ENCODE measurements around the gene OR5H2.
"Not testable (repeated sequence)": the region's sequence is repeated elsewhere in the genome, so short reads cannot be mapped to it uniquely, and the experiment has no call there.

Gene OR5H2

DNA sequence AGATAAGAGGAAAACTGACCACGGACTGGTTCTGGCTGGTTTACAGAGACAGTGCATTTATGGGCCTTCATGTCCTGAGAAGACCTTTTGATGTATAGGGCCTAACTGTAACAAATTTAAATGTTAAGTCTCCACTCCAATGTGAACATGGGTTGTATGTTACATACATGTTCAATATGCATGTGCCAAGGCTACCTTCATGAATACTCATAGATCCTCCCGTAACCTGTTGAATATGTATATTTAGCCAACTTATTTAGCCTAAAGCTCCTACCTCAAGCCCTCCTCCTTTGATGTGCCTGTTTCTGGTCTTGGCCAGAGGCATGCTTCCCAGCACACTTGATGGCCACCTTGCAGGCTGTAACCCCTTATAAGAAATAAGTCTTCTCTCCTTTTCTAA, at the start of gene OR5H2:
Gene OR5H2, plus strand, starts transcription at position 301 of the 400 bp plus-strand sequence. CDS start 398 bp downstream, outside the sequence.
- no peak for DNase-seq

DNA sequence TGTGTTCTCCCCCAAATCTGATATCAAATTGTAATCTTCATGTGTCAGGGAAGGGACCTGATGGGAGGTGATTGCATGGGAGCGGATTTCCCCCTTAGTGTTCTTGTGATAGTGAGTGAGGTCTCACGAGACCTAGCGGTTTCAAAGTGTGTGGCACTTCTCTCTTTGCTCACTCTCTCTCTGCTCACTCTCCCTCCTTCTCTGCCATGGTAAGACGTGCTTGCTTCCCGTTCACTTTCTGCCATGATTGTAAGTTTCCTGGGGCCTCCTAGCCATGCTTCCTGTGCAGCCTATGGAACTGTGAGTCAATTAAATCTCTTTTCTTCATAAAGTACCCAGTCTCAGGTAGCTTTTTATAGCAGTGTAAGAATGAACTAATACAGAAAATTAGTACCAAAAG, 48.8 kb upstream of the OR5H2 start:
- DNase-seq: no peak

DNA sequence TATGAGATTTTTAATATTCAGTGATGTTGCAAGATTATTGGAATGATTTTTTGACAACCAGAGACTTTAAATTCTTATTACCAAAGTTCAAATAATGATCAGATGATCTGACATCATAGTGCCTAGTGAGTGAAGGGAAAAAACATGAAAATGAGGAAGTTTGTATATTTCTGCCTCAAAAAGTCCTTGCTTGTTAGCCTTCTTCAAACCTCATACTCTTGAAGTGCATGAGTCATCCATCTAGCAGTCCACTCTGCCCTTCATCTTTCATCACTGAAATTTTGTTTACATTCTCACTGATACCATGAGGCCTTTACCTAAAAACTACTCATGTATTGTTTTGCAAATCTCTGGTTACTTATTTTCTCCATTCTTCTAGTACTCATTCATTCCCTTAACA, 42.2 kb upstream of the OR5H2 start:
- DNase-seq: no peak

DNA sequence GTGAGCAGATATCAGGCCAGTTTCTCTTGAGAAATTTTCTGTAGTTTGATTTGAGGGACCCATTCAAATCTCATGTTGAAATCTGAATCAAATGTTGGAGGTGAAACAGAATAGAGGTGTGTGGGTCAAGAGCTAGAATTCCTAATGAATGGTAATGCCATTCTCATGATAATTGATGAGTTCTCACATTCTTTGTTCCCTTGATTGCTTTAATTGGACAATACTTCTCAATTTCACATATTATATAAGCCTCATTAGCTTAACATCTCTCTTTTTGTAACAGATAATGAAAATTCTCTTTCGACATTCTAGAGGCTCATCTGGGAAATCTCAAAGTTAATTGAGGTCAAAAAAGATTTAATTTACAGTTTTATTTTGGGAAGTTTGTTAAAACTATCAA, 40.1 kb upstream of the OR5H2 start:
- no peak for DNase-seq

DNA sequence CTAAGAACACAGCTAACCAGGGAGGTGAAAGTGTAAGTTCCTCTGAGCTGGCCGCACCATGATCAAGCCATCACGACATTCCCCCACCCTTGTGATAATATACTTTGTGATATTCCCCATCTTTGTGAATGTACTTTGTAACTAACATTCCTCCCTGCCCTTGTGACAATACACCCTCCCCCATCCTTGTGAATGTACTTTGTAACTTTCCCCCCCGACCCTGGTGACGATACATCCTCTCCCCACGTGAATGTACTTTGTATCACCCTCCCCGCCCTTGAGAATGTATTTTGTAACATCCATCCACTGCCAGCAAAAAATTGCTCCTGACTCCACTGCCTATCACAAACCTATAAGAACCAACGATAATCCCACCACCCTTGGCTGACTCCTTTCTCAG, 38.5 kb upstream of the OR5H2 start:
- no peak for DNase-seq

DNA sequence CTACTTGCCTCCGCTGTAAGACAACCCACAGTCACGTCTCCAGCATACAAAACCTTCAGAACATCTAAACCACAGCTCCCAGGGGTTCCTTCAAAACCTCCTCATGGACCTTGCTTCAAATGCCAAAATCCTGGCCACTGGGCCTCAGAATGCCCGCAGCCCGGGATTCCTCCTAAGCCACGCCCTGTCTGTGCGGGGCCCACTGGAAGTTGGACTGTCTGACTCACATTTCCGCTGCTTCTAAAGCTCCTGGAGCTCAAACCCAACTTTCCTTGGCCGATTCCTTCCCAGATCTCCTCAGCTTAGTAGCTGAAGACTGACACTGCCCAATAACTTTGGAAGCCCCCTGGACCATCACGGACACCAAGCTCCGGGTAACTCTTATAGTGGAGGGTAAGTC, 36.2 kb upstream of the OR5H2 start:
- DNase-seq: no peak

DNA sequence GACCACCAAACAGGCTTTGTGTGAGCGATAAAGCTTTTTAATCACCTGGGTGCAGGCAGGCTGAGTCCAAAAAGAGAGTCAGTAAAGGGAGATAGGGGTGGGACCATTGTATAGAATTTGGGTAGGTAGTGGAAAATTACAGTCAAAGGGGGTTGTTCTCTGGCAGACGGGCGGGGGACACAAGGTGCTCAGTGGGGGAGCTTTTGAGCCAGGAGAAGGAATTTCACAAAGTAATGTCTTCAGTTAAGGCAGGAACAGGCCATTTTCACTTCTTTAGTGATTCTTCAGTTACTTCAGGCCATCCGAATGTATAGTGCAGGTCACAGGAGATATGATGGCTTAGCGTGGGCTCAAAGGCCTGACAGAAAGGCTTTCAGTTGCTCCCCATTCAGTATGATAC, 26.3 kb upstream of the OR5H2 start:
- not testable (repeated sequence) for DNase-seq

DNA sequence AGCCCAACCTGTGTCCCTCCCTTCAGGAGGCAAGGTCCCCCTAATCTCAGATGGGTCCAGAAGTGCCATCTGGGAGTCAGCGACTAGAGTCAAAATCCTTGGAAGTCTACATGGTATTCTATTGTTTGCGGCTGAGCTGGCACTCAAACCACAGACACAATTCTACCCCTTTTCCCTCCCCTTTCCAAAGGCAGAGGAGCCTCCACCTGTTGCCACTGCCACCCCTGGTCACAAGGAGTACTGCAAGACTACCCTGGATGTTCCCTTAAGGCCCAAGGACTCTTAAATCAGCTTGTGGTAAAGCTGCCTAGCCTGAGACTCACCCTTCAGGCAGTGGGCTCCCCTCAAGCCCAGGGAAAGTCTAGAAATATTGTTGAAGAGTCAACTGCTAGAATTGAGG, 22.6 kb upstream of the OR5H2 start:
- DNase-seq: no peak

DNA sequence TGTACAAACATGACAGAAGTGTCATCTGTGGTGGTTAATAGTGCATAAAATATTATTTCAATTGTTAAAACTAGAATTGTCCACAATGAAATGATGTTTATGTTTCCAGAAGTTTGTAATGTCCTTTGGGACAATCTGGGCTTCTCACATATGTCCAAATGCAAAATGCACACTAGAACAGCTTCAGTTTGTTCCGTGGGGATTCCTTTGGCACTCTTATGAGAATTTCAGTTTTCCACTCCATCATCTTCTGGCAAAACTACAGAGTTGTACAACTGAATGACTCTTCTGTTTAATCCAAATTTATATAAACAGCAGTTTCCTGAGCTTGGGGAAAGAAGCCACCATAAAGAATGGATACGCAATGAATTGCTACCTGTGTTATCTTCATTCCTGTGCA, 20.3 kb upstream of the OR5H2 start:
- DNase-seq: no peak

DNA sequence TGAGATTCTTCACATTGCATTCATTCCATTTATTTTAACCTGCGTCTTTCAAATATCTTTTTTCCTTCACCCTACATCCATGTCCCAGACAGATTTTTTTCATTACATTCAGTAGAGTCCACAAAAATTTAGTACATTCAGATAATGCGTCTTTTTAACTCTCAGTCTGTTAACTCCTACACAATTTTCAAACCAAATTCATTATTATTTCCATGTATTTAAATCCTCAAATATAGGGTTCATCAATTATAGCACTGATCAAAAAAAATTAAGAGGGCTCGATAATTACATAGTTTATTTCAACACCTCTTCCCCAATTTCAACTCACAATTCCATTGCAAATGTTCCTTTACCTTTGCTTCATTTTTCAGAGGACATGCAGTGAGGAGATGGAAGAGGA, 18.4 kb upstream of the OR5H2 start, which contains the start of gene OR5H6:
Gene OR5H6, plus strand, starts transcription at position 301 of the 400 bp plus-strand sequence. Its CDS starts 89 bp downstream, at position 390.
- DNase-seq: no peak

DNA sequence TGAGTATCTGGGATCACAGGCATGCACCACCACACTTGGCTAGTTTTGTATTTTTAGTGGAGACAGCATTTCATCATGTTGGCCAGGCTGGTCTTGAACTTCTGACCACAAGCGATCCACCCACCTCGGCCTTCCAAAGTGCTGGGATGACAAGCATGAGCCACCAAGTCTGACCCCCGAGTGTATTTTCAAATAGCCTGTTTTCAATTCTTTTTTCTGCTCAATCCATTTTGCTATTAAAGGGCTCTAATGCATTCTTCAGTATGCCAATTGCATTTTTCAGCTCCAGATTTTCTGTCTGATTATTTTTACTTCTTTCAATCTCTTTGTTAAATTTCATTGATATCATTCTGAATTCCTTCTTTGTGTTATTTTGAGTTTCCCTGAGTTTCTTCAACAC, 12.5 kb upstream of the OR5H2 start:
- DNase-seq: no peak

DNA sequence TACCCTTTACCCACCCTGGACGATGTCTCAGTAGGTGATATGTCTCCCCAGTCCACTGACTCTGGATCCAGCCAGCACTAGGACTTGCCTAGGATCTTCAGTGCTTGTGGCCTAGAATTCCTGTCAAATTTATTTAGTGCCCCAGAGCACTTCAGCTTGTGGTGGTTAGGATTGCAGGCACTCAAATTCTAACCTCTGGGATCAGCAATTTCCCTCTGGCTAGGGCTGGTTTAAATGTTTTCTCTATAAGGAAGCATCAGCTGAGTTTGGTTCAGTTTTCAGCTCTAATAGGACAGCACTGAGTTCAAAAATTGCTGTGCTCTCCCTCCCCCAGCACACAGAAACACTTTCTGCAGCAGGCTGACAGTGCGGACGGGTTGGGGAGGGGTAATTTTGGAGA, 10.2 kb upstream of the OR5H2 start:
- DNase-seq: no peak

DNA sequence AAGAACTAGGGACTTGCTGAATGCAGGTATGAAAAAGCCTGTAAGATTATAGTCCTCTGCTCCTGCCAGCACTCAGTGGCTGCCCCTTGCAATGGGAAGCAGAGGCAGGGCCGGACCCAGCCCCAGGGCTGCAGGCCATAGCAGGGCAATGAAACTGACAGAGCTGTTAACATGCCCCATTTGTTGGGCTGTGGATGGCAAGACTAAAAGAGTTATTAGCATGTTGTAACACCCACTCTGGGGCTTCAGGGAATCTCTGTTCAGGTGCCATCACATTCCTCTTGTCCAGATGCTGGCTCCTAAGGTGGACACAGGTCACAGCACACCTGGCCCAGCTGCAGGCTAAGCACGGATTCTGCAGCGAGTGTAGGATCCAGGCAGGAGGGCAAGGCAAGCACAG, 7.4 kb upstream of the OR5H2 start:
- no peak for DNase-seq

DNA sequence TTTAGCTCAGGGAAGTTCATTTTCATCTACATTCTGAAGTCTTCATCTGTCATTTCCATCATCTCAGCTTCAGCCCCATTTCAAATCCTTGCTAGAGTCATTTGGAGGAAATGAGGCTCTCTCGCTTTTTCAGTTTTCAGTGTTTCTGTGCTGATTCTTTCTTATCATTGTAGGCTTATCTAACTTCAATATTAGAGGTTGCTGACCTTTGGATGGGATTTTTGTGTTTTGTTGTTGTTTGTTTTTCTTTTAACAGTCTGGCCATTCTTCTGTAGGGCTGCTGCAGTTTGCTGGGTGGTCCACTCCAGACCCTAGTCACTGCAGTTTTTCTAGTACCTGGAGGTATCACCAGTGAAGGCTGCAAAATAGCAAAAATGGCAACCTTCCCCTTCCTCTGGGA, 8.6 kb downstream of the OR5H2 start:
- DNase-seq: no peak

DNA sequence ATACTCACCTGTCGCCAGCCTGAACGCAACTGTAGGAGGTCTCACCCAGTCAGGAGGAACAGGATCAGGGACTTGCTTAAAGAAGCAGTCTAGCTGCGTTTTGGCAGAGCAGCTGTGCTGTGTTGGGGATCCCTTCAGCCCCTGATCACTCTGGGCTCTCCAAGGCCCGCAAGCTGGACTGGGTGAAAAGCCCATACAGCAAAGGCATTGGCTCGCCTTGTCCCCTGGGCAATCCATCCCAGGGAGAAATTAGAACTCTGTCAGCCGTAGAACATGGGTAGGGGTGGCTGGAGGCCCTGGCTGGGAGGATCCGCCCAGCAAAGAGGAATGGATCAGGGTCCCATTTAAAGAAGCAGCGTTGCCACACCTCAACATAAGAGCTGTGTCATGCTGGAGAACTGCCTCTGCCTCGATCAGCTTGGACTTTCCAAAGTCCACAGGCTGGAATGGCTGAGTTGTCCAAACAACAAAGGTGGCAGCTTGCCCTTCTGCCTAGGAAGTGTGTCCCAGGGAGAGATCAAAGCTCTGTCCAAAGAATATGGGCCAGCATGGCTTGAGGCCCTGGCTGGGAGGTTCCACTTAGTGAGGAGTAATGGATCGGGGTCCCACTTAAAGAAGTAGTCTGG, 9.1 kb downstream of the OR5H2 start:
- no peak for DNase-seq

DNA sequence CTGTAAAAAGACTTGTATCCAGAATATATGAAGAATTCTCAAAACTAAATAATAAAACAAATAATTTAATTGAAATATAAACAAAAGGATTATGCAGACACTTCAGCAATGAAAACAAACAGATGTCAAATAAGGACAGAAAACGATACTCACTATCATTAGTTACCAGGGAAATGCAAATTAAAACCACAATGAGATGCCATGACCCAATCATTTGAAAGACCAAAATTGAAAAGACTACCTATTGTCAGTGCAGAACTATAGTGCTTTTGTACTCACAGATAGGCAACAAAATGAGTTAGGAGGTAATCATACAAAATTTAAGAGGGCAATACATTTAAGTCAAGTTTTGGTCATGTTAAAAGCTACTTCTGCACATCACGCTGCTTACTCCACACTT, 39.8 kb downstream of the OR5H2 start:
- no peak for DNase-seq

DNA sequence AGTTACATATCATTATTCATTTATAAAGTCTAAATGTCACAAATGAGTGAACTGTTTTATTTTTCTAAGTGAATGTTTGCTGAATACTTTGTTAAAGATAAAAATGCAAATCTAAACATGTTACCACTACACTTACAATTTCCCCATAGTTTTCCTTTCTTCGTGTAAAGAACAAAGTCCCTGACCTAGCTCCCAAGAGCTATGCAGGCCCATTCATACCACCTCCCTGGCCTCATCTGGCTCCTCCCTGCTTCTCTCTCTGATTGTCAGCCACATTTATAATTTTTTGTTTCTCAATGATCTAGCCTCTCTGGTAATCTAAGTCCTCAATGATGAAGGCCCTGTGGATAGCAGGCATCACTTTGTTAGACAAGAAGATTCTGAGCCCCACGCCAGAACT, 40.4 kb downstream of the OR5H2 start:
- no peak for DNase-seq

DNA sequence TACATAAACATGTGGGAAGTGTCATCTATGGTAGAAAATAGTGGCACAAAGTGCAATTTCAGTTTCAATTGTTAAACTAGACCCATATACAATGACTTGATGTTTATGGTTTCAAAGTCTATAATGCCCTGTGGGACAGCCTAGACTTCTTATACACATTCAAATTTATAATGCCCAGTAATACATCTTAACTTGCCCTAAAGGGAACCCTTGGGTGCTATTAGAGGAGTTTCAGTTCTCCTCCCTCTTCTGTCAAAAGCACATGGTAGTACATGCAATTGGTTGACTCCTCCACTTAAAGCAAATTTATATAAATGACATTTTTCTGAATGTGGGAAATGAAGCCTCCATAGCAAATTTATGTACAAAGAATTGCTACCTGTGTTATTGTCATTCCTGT, 41.1 kb downstream of the OR5H2 start:
- no peak for DNase-seq

DNA sequence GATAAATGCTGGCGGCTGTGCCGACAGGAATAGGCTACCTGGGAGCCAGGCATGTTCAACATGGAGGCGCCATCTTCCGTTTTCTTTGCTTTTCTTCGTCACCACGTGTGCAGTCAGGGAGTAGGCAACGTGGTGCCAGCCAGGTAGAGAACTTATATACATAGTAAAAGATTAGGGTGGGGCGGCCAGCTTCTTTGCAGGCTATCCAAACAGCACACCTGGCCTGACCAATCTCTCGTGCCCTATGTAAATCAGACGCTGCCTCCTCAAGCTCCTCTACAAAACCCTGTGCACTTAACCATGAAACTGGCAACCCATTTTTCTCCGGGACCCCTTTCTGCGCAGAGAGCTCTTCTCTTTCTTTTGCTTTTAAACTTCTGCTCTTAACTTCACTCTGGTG, 42.8 kb downstream of the OR5H2 start:
- no peak for DNase-seq

DNA sequence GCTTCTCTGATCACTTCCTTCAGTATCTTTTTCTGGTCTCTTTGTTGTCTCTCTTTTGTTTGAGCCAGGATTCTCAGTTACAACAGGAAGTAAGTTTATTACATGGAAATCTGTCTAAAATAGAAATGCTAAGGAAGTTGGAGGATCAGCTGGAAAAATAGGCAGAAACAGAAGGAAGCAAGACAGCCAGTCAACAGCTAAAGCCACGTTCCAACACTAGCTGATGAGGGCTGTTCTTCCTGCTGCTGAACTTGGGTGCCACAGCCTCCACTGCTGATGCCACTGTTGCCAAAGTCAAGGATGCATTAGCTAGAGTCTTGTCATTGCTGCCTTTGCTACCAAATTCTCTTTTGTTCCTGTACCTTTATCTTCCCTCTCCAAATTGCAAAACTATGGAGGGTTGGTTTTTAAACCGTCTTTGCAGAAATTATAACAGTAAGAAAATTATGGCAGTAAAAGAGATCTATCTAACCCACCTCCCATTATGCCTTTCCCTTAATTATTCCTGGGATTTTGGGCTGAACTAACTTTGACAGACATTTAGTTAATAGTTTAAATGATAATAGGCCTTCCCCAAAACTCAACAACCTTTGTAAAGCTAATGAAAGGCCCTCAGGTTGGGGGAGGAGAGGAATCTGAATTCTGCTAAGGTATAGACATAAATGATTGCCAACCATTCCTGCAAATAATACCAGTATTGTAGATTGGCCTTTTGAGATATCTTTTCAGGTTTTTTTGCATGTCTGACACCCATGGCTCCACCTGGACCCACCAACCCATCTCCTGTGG, 44.0 kb downstream of the OR5H2 start:
- DNase-seq: no peak

DNA sequence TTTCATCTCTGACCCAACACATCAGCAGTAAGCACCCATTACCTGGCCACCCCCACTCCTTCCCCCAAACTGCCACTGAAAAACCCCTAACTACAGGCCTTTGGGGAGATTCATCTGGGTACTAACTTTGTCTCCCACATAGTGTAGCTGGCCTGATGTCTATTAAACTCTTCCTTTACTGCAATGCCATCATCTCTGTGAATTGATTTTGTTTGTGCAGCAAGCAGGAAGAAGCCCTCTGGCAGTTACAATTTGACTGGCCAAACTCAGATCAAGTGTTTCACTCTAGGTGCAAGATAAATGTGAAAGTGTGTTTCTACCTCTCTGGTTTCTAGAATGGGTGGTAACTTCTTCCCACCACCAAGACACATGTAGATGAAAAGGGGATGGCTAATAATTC, 44.6 kb downstream of the OR5H2 start:
- no peak for DNase-seq

DNA sequence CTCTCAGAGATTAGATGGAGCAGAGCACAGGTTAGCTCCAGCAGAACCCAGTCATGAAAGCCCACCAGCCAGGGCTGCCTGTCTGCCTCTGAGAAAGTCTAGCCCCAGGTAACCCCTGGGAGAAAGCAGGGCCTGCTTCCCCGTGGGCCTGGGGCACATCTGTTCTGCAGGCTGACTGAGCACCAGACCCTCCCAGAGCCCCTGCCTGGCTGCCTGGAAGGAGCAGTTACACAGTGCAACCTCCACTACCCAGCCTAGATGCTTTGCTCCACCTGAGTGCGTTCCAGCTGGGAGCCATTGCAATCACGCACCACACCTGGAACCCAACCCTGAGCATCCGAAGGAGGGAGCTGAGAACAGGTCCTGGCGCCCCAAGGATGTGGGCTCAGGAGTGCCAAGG, 46.6 kb downstream of the OR5H2 start:
- no peak for DNase-seq

DNA sequence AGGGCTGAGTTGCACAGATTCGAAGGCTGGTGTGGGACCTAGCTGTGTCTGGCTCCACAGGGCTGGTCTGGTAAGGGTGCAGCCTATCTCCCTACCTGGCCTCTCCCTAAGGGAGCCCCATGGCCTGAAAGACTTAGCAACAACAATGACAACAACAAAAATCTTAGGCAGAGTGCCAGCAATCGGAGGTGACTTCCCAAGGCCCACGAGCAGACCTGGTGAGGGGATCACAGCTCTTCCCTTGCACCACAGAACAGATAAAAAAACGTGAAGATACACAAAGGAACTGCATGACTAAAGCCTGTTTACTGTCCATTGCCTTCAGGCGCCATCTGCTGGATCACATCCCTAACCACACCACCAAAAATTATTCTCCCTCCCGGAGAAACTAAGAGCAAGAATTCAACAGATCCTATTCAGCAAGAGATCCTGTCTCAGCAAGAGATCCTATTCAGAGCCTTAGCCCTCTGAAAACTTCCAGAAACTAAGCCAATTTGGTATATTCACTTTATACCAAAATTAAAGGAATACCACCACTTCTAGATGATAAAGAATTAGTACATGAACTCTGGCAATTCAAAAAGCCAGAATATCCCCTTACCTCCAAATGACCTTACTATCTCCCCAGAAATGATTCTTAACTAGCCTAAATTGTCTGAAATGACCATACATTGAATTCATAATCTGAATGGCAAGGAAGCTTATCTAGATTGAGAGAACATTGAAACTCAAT, 47.3 kb downstream of the OR5H2 start:
- peak; percentile 29 for DNase-seq

DNA sequence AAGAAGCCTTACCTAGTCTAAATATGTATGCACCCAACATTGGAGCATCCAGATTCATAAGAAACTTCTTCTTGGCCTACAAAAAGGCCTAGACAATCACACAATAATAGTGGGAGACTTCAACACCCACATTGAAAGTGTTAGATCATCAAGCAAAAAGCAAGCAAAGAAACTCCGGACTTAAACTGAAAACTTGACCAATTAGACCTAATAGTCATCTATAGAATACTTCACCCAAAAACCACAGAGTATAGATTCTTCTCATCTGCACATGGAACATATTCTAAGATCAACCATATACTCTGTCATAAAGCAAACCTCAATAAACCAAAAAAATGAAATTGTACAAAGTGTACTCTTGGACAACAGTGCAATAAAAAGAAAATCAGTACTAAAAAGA, 49.0 kb downstream of the OR5H2 start:
- no peak for DNase-seq
